Measurements from ENCODE around the gene ZDHHC19. TPM values are rescaled to one million over a fixed set of nuclear protein-coding genes. Genes with fewer than 3 reads are reported as not detected.

The ZDHHC19 gene
- total RNA-seq, 1 donor from 2014 or later: not detected

GRCh38 chr3:196198081-196198675 lies 13.0 kb downstream of the ZDHHC19 start:
- Histone ChIP-seq H3K27ac (no peak overlapping the region), H3K36me3 (no peaks in the 10 kb centered on the region), H3K4me1 (no peaks in the 10 kb centered on the region), H3K4me3 (no peak overlapping the region), H3K9me3 (no peaks in the 10 kb centered on the region), H3K27me3 (no peaks in the 10 kb centered on the region)
- intact Hi-C loops (cut with DNase I): loop anchor here (5.0 kb wide), 1 partner anchor 126 kb away; no protein-coding TSS in a partner anchor
- TF ChIP-seq POLR2A (IDR thresholded peaks at IDR 0.05): no peak
- TF ChIP-seq, protein P1, sequence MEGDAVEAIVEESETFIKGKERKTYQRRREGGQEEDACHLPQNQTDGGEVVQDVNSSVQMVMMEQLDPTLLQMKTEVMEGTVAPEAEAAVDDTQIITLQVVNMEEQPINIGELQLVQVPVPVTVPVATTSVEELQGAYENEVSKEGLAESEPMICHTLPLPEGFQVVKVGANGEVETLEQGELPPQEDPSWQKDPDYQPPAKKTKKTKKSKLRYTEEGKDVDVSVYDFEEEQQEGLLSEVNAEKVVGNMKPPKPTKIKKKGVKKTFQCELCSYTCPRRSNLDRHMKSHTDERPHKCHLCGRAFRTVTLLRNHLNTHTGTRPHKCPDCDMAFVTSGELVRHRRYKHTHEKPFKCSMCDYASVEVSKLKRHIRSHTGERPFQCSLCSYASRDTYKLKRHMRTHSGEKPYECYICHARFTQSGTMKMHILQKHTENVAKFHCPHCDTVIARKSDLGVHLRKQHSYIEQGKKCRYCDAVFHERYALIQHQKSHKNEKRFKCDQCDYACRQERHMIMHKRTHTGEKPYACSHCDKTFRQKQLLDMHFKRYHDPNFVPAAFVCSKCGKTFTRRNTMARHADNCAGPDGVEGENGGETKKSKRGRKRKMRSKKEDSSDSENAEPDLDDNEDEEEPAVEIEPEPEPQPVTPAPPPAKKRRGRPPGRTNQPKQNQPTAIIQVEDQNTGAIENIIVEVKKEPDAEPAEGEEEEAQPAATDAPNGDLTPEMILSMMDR (IDR thresholded peaks at IDR 0.05): no peak
- TF ChIP-seq POLR2AphosphoS5 (IDR thresholded peaks at IDR 0.05; ENCODE audit: insufficient read depth in 1 of 2, low read depth in 1 of 2): no peak
- peak in 1 of 2 donors; percentile 82 for DNase-seq (ENCODE audit: extremely low spot score in 2 of 2)

- Histone ChIP-seq H3K27ac (no peak overlapping the region), H3K9me3 (no peaks in the 10 kb centered on the region), H3K27me3 (no peaks in the 10 kb centered on the region), H3K4me1 (no peaks in the 10 kb centered on the region), H3K36me3 (no peaks in the 10 kb centered on the region), H3K4me3 (no peak overlapping the region)
- intact Hi-C loops (cut with DNase I): loop anchor here (5.0 kb wide), 1 partner anchor 125 kb away; no protein-coding TSS in a partner anchor
- no peak for DNase-seq (ENCODE audit: extremely low spot score in 2 of 2)
- TF ChIP-seq POLR2A (IDR thresholded peaks at IDR 0.05) (no peak), POLR2AphosphoS5 (IDR thresholded peaks at IDR 0.05; ENCODE audit: insufficient read depth in 1 of 2, low read depth in 1 of 2) (no peak)
- TF ChIP-seq, protein P1 (IDR thresholded peaks at IDR 0.05): no peak
Observed at GRCh38 chr3:196197524-196197923, 13.7 kb downstream of the ZDHHC19 start.

- intact Hi-C loops (cut with DNase I): loop anchor here (5.0 kb wide), 1 partner anchor 123 kb away; no protein-coding TSS in a partner anchor
- no peak for TF ChIP-seq POLR2A (IDR thresholded peaks at IDR 0.05)
- TF ChIP-seq, protein P1 (IDR thresholded peaks at IDR 0.05): no peak
- TF ChIP-seq POLR2AphosphoS5 (IDR thresholded peaks at IDR 0.05; ENCODE audit: insufficient read depth in 1 of 2, low read depth in 1 of 2): no peak
Observed at GRCh38 chr3:196195664-196196265, 15.4 kb downstream of the ZDHHC19 start.

DNA sequence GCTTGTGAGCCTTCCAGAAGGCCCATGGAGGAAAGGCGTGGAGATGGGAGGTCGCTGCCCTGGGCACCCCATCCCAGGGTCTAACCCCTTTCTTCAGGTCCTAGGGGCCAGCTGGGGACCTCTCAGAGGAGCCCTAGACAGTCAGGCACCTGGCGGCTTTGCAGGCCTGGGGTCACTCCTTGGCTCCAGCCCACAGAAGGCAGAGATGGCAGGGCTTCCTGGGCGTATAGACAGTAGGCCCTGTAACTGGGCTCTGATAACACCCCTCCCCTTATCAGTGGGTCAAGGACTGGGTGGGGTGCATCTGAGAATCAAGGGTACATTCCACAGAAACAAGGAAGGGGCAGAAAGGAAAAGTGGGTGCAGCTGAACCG lies 16.7 kb downstream of the ZDHHC19 start:
- intact Hi-C loops (cut with DNase I): no loop called here
- no peaks in the 10 kb centered on the region for H3K27me3 ChIP-seq
- H3K9me3 ChIP-seq: no peaks in the 10 kb centered on the region
- H3K36me3 ChIP-seq: no peaks in the 10 kb centered on the region
- no peak for DNase-seq (ENCODE audit: extremely low spot score in 2 of 2)
- H3K27ac ChIP-seq: no peak overlapping the region
- no peaks in the 10 kb centered on the region for H3K4me1 ChIP-seq
- H3K4me3 ChIP-seq: no peak overlapping the region
- TF ChIP-seq POLR2AphosphoS5 (IDR thresholded peaks at IDR 0.05; ENCODE audit: insufficient read depth in 1 of 2, low read depth in 1 of 2) (no peak), POLR2A (IDR thresholded peaks at IDR 0.05) (no peak)
- TF ChIP-seq, protein P1 (IDR thresholded peaks at IDR 0.05): no peak

More at GRCh38 chr3:196195664-196196265, 15.4 kb downstream of the ZDHHC19 start:
- Histone ChIP-seq H3K9me3 (no peaks in the 10 kb centered on the region), H3K36me3 (no peaks in the 10 kb centered on the region), H3K4me1 (no peaks in the 10 kb centered on the region), H3K4me3 (no peak overlapping the region), H3K27ac (no peak overlapping the region), H3K27me3 (no peaks in the 10 kb centered on the region)
- DNase-seq (ENCODE audit: extremely low spot score in 2 of 2): no peak

All from vagina (tissue), 2 donors.